ENCODE measurements around the gene THTPA. TPM values are rescaled to one million over a fixed set of nuclear protein-coding genes. Genes with fewer than 3 reads are reported as not detected.
A peak's percentile ranks its signal among the peaks of the same experiment; 100 is the strongest.

THTPA gene
- total and polyA plus RNA-seq, 2 donors (not counting 1 experiment from before 2014, with no cell fraction given) = 17.0 to 21.4 TPM

- peaks cover 26% of the 10 kb centered on the region for H4K20me1 ChIP-seq (ENCODE audit: control insufficient read depth, insufficient read depth, low read length, poor library complexity, severe bottlenecking)
- intact Hi-C loops (cut with micrococcal nuclease) = loop anchor here (1.0 to 10.0 kb wide), 7 partner anchors 10 to 876 kb away; partner anchors contain the start of genes HOMEZ, NGDN, PCK2 and SDR39U1
- peaks cover 0 to 6% (median 1%) of the 10 kb centered on the region in 4 experiments for H3K27me3 ChIP-seq (replicated peaks in 1 of 4; ENCODE audit: control extremely low read depth in 1 of 4, control insufficient read depth in 3 of 4, insufficient read depth in 4 of 4, low read length in 3 of 4)
- no peaks in the 10 kb centered on the region for H3K9me3 ChIP-seq (ENCODE audit: control extremely low read depth in 1 of 3, control insufficient read depth in 2 of 3, insufficient read depth in 1 of 3, low read length in 2 of 3)
- WGBS (ENCODE audit: insufficient coverage) = 38% methylated on average over 5 of the region's 5 CpGs
- TF ChIP-seq EZH2 (IDR thresholded peaks at IDR 0.05; ENCODE audit: borderline replicate concordance, insufficient read depth, low read depth, low read length, poor library complexity, severe bottlenecking) (no peak), CTCF (IDR thresholded peaks at IDR 0.05) (no peak)
- no peak for ATAC-seq (ENCODE audit: low read depth)
- ChIA-PET CTCF (interaction anchor here (1.0 to 9.3 kb wide), 3 partner anchors 9 to 240 kb away, joined by 3 to 61 read pairs (median 24); partner anchors contain the start of gene THTPA), POLR2A (interaction anchor here (0.7 to 0.9 kb wide), 2 partner anchors 8 to 246 kb away, joined by 3 to 5 read pairs; partner anchors contain the start of gene PABPN1)
- peaks cover 0 to 45% of the 10 kb centered on the region in 2 experiments for H3K36me3 ChIP-seq (replicated peaks in 1 of 2; ENCODE audit: control extremely low read depth in 1 of 2, control insufficient read depth in 1 of 2, extremely low read depth in 1 of 2, insufficient read depth in 2 of 2, low read length in 1 of 2)
- peaks cover 35% of the 10 kb centered on the region for H3K79me2 ChIP-seq (ENCODE audit: control insufficient read depth, insufficient read depth, low read length)
- H3K4me3 ChIP-seq (ENCODE audit: control extremely low read depth in 1 of 5, extremely low read depth in 1 of 5, insufficient read depth in 1 of 5, low read depth in 2 of 5, low read length in 4 of 5) = peak overlapping the region; percentile 56 to 94 (median 80)
- Mint-ChIP-seq H3K4me3 (peak overlapping the region; percentile 96), H3K4me1 (peaks cover 36% of the 10 kb centered on the region), H3K9me3 (ENCODE audit: insufficient read depth) (no peaks in the 10 kb centered on the region), H3K27me3 (peaks cover 5% of the 10 kb centered on the region), H3K27ac (peak overlapping the region; percentile 96)
- H3K4me1 ChIP-seq (ENCODE audit: control insufficient read depth in 2 of 2, insufficient read depth in 2 of 2, low read length in 2 of 2) = peaks cover 15 to 23% of the 10 kb centered on the region in 2 donors
- H3K9ac ChIP-seq (ENCODE audit: low read length) = peak overlapping the region; percentile 82
- peak overlapping the region; percentile 71 to 72 for H3K27ac ChIP-seq (ENCODE audit: low read length in 2 of 2)
- H3K4me2 ChIP-seq (replicated peaks; ENCODE audit: low read depth, low read length, poor library complexity, severe bottlenecking) = peak overlapping the region; percentile 76
- peak overlapping the region; percentile 89 for H2AFZ ChIP-seq (ENCODE audit: insufficient read depth, low read depth, low read length, poor library complexity, severe bottlenecking)
- no peak for DNase-seq
Observed at GRCh38 chr14:23566778-23567185, 10.7 kb downstream of the THTPA start.
